SH-SY5Y (cell line): ENCODE results near the gene HBB.

Experiments
- GATA2 ChIP-seq: IDR thresholded peaks from 2 replicates; pipeline ENCODE4 v1.6.1; 2011; ENCODE audit warnings: mild to moderate bottlenecking, low read depth, low read length
- GATA3 ChIP-seq: IDR thresholded peaks from 2 replicates; pipeline ENCODE4 v1.6.1; 2011; ENCODE audit warnings: low read depth, mild to moderate bottlenecking, low read length, moderate library complexity

- TF ChIP-seq GATA2 (no peak), GATA3 (no peak)
These were observed 47.5 kb upstream of the HBB start for GRCh38 chr11:5274395-5274794.
